ENCODE results near the gene ANXA8L1.
"Not testable (repeated sequence)": the region's sequence is repeated elsewhere in the genome, so short reads cannot be mapped to it uniquely, and the experiment has no call there.

Gene ANXA8L1

GRCh38 chr10:46375406-46375805, at the start of gene ANXA8L1:
Gene ANXA8L1, plus strand, starts transcription at chr10:46375776. Its CDS starts 76 bp downstream, at chr10:46375852.
- POLR2A ChIA-PET; CTCF ChIA-PET; H3K4me1 ChIP-seq (ENCODE audit: control insufficient read depth, insufficient read depth, low read length); H3K27ac ChIP-seq (ENCODE audit: extremely low read depth, low read depth, low read length); H3K36me3 ChIP-seq (ENCODE audit: control insufficient read depth in 2 of 2, insufficient read depth in 1 of 2, low read length in 2 of 2); H3K4me3 ChIP-seq (ENCODE audit: low read depth, low read length); H3K9me3 ChIP-seq (ENCODE audit: control insufficient read depth, insufficient read depth, low read depth, low read length): not testable (repeated sequence)

GRCh38 chr10:46326066-46326465, 49.5 kb upstream of the ANXA8L1 start:
- ChIA-PET POLR2A (no interaction called here), CTCF (interaction anchor here (0.7 kb wide), 1 partner anchor 98 kb away, joined by 4 read pairs; no protein-coding TSS in a partner anchor)
- Histone ChIP-seq H3K4me1 (ENCODE audit: control insufficient read depth, insufficient read depth, low read length) (no peaks in the 10 kb centered on the region), H3K36me3 (ENCODE audit: control insufficient read depth in 2 of 2, insufficient read depth in 1 of 2, low read length in 2 of 2) (no peaks in the 10 kb centered on the region), H3K4me3 (ENCODE audit: low read depth, low read length) (no peak overlapping the region), H3K9me3 (ENCODE audit: control insufficient read depth, insufficient read depth, low read depth, low read length) (no peaks in the 10 kb centered on the region), H3K27ac (ENCODE audit: extremely low read depth, low read depth, low read length) (no peak overlapping the region)
- no peak for TF ChIP-seq ZNF473 (tag by site-specific recombination; IDR thresholded peaks at IDR 0.05)
- no peak for TF ChIP-seq ZNF596 (tag by site-specific recombination; IDR thresholded peaks at IDR 0.05)
- no peak for TF ChIP-seq SALL2 (tag by site-specific recombination; IDR thresholded peaks at IDR 0.05; ENCODE audit: borderline replicate concordance)
- no peak for TF ChIP-seq ZNF266 (tag by site-specific recombination; IDR thresholded peaks at IDR 0.05; ENCODE audit: low read depth)
- TF ChIP-seq ZNF580 (tag by site-specific recombination; IDR thresholded peaks at IDR 0.05), result no peak
- TF ChIP-seq ZNF518A (tag by site-specific recombination; conservative IDR thresholded peaks at IDR 0.05; ENCODE audit: low read depth), result no peak
- TF ChIP-seq ZNF184 (tag by site-specific recombination; IDR thresholded peaks at IDR 0.05), result no peak
- TF ChIP-seq ZNF48 (tag by site-specific recombination; IDR thresholded peaks at IDR 0.05), result no peak
- TF ChIP-seq ZBTB10 (tag by site-specific recombination; IDR thresholded peaks at IDR 0.05), result no peak
- TF ChIP-seq ZNF404 (tag by site-specific recombination; IDR thresholded peaks at IDR 0.05), result no peak
- TF ChIP-seq ZNF10 (tag by site-specific recombination; IDR thresholded peaks at IDR 0.05), result no peak
- no peak for TF ChIP-seq ZNF707 (tag by site-specific recombination; IDR thresholded peaks at IDR 0.05)
- no peak for TF ChIP-seq AEBP2 (tag by site-specific recombination; IDR thresholded peaks at IDR 0.05; ENCODE audit: borderline replicate concordance)
- TF ChIP-seq ZNF624 (tag by site-specific recombination; IDR thresholded peaks at IDR 0.05), result no peak
- no peak for TF ChIP-seq ZNF16 (tag by site-specific recombination; IDR thresholded peaks at IDR 0.05; ENCODE audit: low read depth)
- no peak for TF ChIP-seq ZNF280D (tag by site-specific recombination; IDR thresholded peaks at IDR 0.05)
- no peak for TF ChIP-seq ZSCAN30 (tag by site-specific recombination; IDR thresholded peaks at IDR 0.05)
- no peak for TF ChIP-seq ZNF155 (tag by site-specific recombination; IDR thresholded peaks at IDR 0.05)

Measured in HEK293 (cell line).